ENCODE data around the gene IL17RE. TPM values are rescaled to one million over a fixed set of nuclear protein-coding genes. Genes with fewer than 3 reads are reported as not detected.

Gene IL17RE
- total RNA-seq, 1 experiment from 2014 or later, result 13.4 TPM

DNA sequence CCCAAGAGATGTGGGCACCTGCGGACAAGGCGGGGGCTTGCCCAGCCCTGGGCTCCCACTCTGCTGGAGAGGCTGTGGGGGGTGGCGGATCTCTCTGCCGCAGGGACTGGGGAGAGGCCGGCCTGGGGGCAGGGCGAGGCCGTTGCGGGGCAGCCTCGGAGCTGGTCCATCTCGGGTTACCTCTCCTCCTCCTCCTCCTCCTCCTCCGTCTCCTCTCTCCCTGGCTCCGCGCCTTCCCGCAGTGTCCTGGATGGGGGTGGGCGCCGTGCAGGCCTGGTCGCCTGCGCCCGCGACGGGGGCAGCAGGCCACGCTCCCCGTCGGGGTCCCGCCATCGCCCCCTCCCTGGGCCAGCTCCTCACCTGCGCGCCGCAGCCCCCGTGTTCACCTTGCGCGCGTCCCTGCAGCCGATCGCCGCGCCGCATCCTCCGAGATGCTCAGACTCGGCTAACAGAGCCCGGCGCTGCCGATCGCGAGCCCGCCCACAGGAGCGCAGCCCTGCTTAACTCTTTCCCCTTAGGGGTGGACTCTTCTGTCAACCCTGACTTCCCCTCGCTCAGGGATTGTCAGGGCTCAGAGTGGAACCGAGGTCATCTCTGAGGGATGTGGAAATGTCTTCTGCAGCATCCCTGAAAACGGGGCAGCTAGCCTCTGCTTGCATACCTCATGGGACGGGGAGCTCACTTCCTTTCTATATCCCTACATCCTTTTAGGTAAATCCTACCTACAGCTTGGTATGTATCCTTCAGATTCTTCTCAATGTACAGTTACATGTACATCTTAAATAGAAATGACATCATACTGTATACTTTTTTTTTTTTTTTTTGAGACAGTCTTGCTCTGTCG, 49.5 kb downstream of the IL17RE start, which contains the start of gene PRRT3:
PRRT3 (minus strand) TSS at position 447 of the 844 bp plus-strand sequence. CDS start 2,293 bp downstream, outside the sequence.
- DNase-seq (ENCODE audit: low spot score), result no peak

DNA sequence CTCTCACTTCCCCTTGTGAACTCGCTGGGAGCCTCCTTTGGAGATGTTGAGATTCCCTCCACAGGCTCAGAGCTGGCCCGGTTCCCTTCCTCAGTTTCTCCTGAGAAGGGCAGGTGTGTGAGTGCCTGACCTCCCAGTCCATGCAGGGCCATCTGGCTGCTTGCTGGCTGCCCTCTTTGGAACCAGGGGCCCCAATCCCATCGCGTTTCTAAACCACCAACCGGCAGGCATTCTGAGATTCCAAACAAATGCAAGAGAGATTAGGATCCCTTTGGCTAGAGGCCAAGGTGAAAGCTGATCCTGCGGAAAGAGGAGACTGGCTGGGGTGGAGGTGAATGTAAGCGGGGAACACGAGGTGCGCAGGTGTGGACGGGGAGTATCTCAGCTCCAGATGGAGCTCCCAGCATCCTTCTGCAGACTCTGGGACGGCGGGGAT, 52.4 kb downstream of the IL17RE start:
- no peak for DNase-seq (ENCODE audit: low spot score)

DNA sequence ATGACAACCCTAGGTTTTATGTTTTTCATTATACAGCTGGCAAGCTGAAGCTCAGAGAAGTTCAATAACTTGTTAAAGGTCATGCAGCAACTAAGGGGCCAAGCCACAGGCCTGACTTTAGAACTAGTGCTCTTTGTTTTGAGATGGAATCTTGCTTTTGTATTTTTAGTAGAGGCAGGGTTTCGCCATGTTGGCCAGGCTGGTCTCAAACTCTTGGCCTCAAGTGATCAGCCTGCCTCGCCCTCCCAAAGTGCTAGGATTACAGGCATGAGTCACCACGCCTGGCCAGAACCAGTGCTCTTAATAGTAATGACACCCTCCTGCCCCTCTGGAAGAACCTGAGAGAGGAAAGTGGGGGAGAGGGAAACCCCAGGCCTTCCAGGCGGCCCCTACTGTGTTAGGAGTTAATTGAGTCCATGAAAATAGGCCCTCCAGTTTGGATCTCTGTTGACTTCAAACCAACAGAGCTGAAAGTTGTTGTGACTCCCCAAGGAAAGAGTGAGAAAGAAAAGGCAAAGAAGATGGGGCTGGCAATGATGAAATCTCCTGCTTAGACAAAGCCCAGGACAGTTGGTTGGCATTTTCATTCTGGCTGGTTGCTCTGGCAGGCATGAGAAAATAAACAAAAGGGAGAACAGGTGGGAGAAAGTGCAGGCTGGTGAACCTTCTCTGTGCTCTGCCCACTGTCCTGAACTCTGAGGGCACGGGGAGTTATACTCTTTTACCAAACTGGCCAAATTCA, 53.1 kb downstream of the IL17RE start:
- no peak for DNase-seq (ENCODE audit: low spot score)

DNA sequence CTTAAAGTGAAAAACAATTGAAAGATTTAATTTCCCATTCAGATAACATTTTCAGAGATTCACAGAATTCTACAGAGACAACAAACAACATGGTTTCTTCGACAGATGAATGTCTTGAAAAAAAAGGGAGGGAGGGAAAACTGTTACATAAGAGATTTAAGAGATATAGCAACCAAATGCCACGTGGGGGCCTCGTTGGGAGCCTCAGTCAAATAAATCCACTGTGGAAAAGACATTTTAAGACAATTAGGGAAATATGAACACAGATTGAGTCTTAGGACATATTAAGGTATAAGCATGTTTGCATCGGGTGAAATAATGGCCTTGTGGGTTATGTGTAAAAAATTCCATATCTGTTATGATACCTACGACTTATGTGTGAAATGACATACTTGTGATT, 54.6 kb downstream of the IL17RE start:
- DNase-seq (ENCODE audit: low spot score), result no peak

DNA sequence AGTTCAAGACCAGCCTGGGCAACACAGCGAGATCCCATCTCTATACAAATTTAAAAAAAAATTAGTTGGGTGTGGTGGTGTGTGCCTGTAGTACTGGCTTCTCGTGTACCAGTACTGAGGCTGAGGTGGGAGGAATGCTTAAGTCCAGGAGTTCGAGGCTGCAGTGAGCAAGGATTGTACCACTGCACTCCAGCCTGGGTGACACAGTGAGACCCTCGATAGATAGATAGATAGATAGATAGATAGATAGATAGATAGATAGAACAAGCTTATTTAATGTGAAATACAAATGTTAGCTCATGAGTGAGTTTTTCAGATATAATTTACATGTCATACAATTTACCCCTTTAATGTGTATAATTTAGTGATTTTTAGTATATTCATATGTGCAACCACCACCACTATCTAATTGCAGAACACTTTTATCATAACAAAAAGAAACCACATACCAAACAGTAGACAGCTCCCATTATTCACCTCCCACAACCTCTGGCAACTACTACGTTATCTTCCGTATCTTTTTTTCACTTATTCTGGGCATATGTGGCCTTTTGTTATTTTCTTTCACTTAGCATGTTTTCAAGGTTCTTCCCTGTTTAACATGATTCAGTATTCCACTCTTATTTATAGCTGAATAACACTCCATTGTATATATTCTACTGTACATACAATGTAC, 62.7 kb downstream of the IL17RE start:
- DNase-seq (ENCODE audit: low spot score), result no peak

Small RNA genes within 50 kb of the gene (small RNA-seq; reads per million reads assigned to genes)
- gene RNU6-882P, result not detected

Other genes starting within 250 kb of the IL17RE start
- gene CPNE9, start 199.0 kb upstream of the IL17RE start, total RNA-seq (2014; rRNA removed; shearing (Covaris generic)), result 0.36 TPM in 1 of 2 replicates, not detected in the other
- gene BRPF1, start 171.1 kb upstream of the IL17RE start, total RNA-seq (2014; rRNA removed; shearing (Covaris generic)), result 23.4 and 23.8 TPM in 2 replicates
- 29.3 and 31.2 TPM in 2 replicates for gene OGG1, start 152.9 kb upstream of the IL17RE start, total RNA-seq (2014; rRNA removed; shearing (Covaris generic))
- gene CAMK1, start 132.9 kb upstream of the IL17RE start, total RNA-seq (2014; rRNA removed; shearing (Covaris generic)), result 0.81 and 3.2 TPM in 2 replicates
- gene TADA3, start 110.4 kb upstream of the IL17RE start, total RNA-seq (2014; rRNA removed; shearing (Covaris generic)), result 65.0 and 68.7 TPM in 2 replicates
- gene ARPC4, start 109.8 kb upstream of the IL17RE start, total RNA-seq (2014; rRNA removed; shearing (Covaris generic)), result 155 and 192 TPM in 2 replicates
- gene TTLL3, start 92.6 kb upstream of the IL17RE start, total RNA-seq (2014; rRNA removed; shearing (Covaris generic)), result 3.4 and 5.3 TPM in 2 replicates
- gene RPUSD3, start 58.8 kb upstream of the IL17RE start, total RNA-seq (2014; rRNA removed; shearing (Covaris generic)), result 21.3 and 25.8 TPM in 2 replicates
- gene CIDEC, start 22.6 kb upstream of the IL17RE start, total RNA-seq (2014; rRNA removed; shearing (Covaris generic)), result 0.61 and 1.5 TPM in 2 replicates
- gene JAGN1, start 12.2 kb upstream of the IL17RE start, total RNA-seq (2014; rRNA removed; shearing (Covaris generic)), result 24.0 and 26.0 TPM in 2 replicates
- gene IL17RC, start 14.2 kb downstream of the IL17RE start, total RNA-seq (2014; rRNA removed; shearing (Covaris generic)), result 18.6 and 23.4 TPM in 2 replicates
- 10.4 and 12.9 TPM in 2 replicates for gene CRELD1, start 31.0 kb downstream of the IL17RE start, total RNA-seq (2014; rRNA removed; shearing (Covaris generic))
- gene PRRT3, start 49.6 kb downstream of the IL17RE start, total RNA-seq (2014; rRNA removed; shearing (Covaris generic)), result 0.65 and 0.89 TPM in 2 replicates
- 35.5 and 41.7 TPM in 2 replicates for gene EMC3, start 84.0 kb downstream of the IL17RE start, total RNA-seq (2014; rRNA removed; shearing (Covaris generic))
- 13.0 and 14.5 TPM in 2 replicates for gene FANCD2, start 123.6 kb downstream of the IL17RE start, total RNA-seq (2014; rRNA removed; shearing (Covaris generic))
- gene FANCD2OS, start 205.4 kb downstream of the IL17RE start, total RNA-seq (2014; rRNA removed; shearing (Covaris generic)), result not detected in 2 replicates
- gene BRK1, start 212.8 kb downstream of the IL17RE start, total RNA-seq (2014; rRNA removed; shearing (Covaris generic)), result 41.7 and 42.3 TPM in 2 replicates
- gene VHL, start 238.9 kb downstream of the IL17RE start, total RNA-seq (2014; rRNA removed; shearing (Covaris generic)), result 24.8 and 27.4 TPM in 2 replicates